K562 (cell line): Measurements from ENCODE around the gene BCAS1. TPM values are rescaled to one million over a fixed set of nuclear protein-coding genes. Genes with fewer than 3 reads are reported as not detected.

Experiments
- ATAC-seq: fragments of 200-7000 bp; cut with Tn5 transposase; 3 replicates; pipeline ENCODE4 v1.9.1; 2020; ENCODE audit warnings: moderate library complexity
- BruUV-seq: library from RNA; stranded (reverse); fragments of 400-500 nt; replicated peaks from 2 replicates; lab custom pipeline; 2021; lab: Mats Ljungman, UMichigan
- CTCF ChIA-PET: fragments of 300-600 bp; formaldehyde crosslinking; extraction: SDS; loops from one replicate; lab custom pipeline; 2021; ENCODE audit warnings: low intra/inter-chr PET ratio; lab: Yijun Ruan, JAX
- POLR2A ChIA-PET: fragments of 300-600, 350-650 bp; sonication (Branson Sonifier 250); formaldehyde crosslinking; extraction: SDS; loops from one replicate; lab custom pipeline; 2021; ENCODE audit warnings: antibody characterized with exemption, inconsistent platforms; lab: Yijun Ruan, JAX
- DNase-seq, 4 experiments: peaks; one replicate each; pipeline versions ENCODE4 v3.0.0 to v3.0.0-alpha.2; 2011 to 2018; ENCODE audit warnings: low spot score in 3 of 4, mixed read lengths in 3 of 4; ENCODE audit errors: extremely low read depth in 1 of 4
- FAIRE-seq: peaks from 2 replicates; lab custom pipeline; 2011; peaks lifted over from hg19 to GRCh38; lab: Jason Lieb, UNC
- H2AFZ ChIP-seq: 2 replicates; pipeline ENCODE4 v1.6.0; 2011; ENCODE audit warnings: low read depth, low read length, control low read depth, inconsistent platforms
- H3K27ac ChIP-seq: fragments of 200-600 bp; 3 replicates; pipeline ENCODE4 v1.8.0; 2011; ENCODE audit warnings: low read depth, mild to moderate bottlenecking, control low read depth, inconsistent platforms, low read length, moderate library complexity, mixed read lengths; ENCODE audit errors: extremely low read depth
- H3K27me3 ChIP-seq, 2 experiments: fragments of 300-600 bp in 1 of 2; 2 replicates in 1 of 2; 3 replicates in 1 of 2; pipeline versions ENCODE4 v1.6.0 to v1.8.0; 2011; ENCODE audit warnings: inconsistent platforms in 2 of 2, low read length in 2 of 2, mild to moderate bottlenecking in 1 of 2, mixed read lengths in 1 of 2, moderate library complexity in 1 of 2; ENCODE audit not compliant: control insufficient read depth in 2 of 2, insufficient read depth in 2 of 2
- H3K36me3 ChIP-seq: fragments of 300-600 bp; 3 replicates; pipeline ENCODE4 v1.8.0; 2011; ENCODE audit warnings: mild to moderate bottlenecking, low read length, inconsistent platforms; ENCODE audit not compliant: control insufficient read depth, insufficient read depth
- H3K4me1 ChIP-seq, 2 experiments: fragments of 200-600 bp in 1 of 2; replicated peaks in 1 of 2; 2 replicates in 1 of 2; 3 replicates in 1 of 2; pipeline versions ENCODE4 v1.5.1 to v1.8.0; 2011; ENCODE audit warnings: inconsistent platforms in 2 of 2, low read length in 2 of 2, mild to moderate bottlenecking in 1 of 2, mixed read lengths in 1 of 2, moderate library complexity in 1 of 2; ENCODE audit not compliant: control insufficient read depth in 2 of 2, insufficient read depth in 2 of 2
- H3K4me2 ChIP-seq: 2 replicates; pipeline ENCODE4 v1.6.1; 2011; ENCODE audit warnings: low read length, control low read depth, inconsistent platforms, mixed read lengths; ENCODE audit not compliant: insufficient read depth
- H3K4me3 ChIP-seq: fragments of 200-600 bp; sonication (generic), shearing (Covaris generic); 2 replicates; pipeline ENCODE4 v1.5.1; 2016; ENCODE audit warnings: control low read depth, inconsistent platforms
- H3K79me2 ChIP-seq: fragments of 200-600 bp; 3 replicates; pipeline ENCODE4 v1.8.0; 2011; ENCODE audit warnings: low read length, inconsistent platforms; ENCODE audit not compliant: control insufficient read depth, insufficient read depth
- H3K9ac ChIP-seq, 2 experiments: 2 replicates each; pipeline versions ENCODE4 v1.6.0 to v1.6.1; 2011; ENCODE audit warnings: low read depth in 2 of 2, low read length in 2 of 2, control low read depth in 1 of 2, inconsistent platforms in 1 of 2, mild to moderate bottlenecking in 1 of 2, mixed read lengths in 1 of 2; ENCODE audit not compliant: insufficient read depth in 1 of 2
- H3K9me1 ChIP-seq: one replicate; pipeline ENCODE4 v1.6.0; 2011; ENCODE audit warnings: inconsistent platforms, mild to moderate bottlenecking, low read length, moderate library complexity; ENCODE audit not compliant: control insufficient read depth, insufficient read depth
- H3K9me3 ChIP-seq: replicated peaks from 2 replicates; pipeline ENCODE4 v1.5.1; 2011; ENCODE audit warnings: low read depth, low read length, inconsistent platforms; ENCODE audit not compliant: control insufficient read depth, insufficient read depth
- H4K20me1 ChIP-seq: replicated peaks from 2 replicates; pipeline ENCODE4 v1.6.1; 2011; ENCODE audit warnings: low read length, inconsistent platforms, mixed read lengths; ENCODE audit not compliant: control insufficient read depth, insufficient read depth
- GATA2 ChIP-seq: sonication (generic); formaldehyde crosslinking; IDR thresholded peaks from 2 replicates; pipeline ENCODE4 v1.4.0; 2020; ENCODE audit warnings: mild to moderate bottlenecking, missing genetic modification reagents
- ILF3 ChIP-seq: fragments of 450-650 bp; IDR thresholded peaks from 2 replicates; pipeline ENCODE4 v1.6.1; 2018; ENCODE audit warnings: antibody characterized with exemption, mild to moderate bottlenecking, moderate library complexity, borderline replicate concordance
- WGBS: fragments of 100-300 bp; shearing (Covaris generic); methylation state at CpG from one replicate; pipeline ENCODE4 v1.1.6; 2016; ENCODE audit warnings: low coverage, mixed read lengths; ENCODE audit not compliant: insufficient coverage; ENCODE audit errors: missing lambda C conversion rate; 5-methylcytosine and 5-hydroxymethylcytosine counted together
- in situ Hi-C: fragments of 300-500 bp; cut with MboI; formaldehyde crosslinking; loops from 4 replicates; pipeline ENCODE4 v1.15.0; 2018; ENCODE audit warnings: inconsistent platforms, mixed read lengths
- intact Hi-C: fragments of 100-400 bp; cut with micrococcal nuclease; formaldehyde crosslinking; loops from 2 replicates; pipeline ENCODE4 v1.14.2; 2022
- polyA plus RNA-seq, 8 experiments: library from polyadenylated mRNA; depleted of rRNA in 4 of 8; stranded (reverse) in 5 of 8; unstranded in 3 of 8; fragments of >200 nt; fragmentation: Nextera tagmentation in 2 of 8; fragmentation: Illumina TruSeq in 1 of 8; extraction: Ambion mirVana in 2 of 8; extraction: Trizol in 1 of 8; gene quantifications; 2 replicates each; pipeline versions ENCODE4 v1.2.1 to v1.2.3, GENCODE V29; 2011 to 2014; ENCODE audit warnings: inconsistent platforms in 1 of 8, missing spikeins in 1 of 8
- total RNA-seq, 7 experiments: library from RNA; depleted of rRNA in 6 of 7; stranded (reverse); fragments of >200 nt in 6 of 7; fragmentation: Illumina TruSeq in 2 of 7; extraction: Trizol in 2 of 7; gene quantifications; 2 replicates each; pipeline versions ENCODE4 v1.2.1 to v1.2.3, GENCODE V29; 2011 to 2021; ENCODE audit warnings: low replicate concordance in 1 of 7
- TF ChIP-seq, protein P1 (sequence below), 3 experiments: fragments of 200-800 bp in 1 of 3; fragments of 250-450 bp in 1 of 3; fragments of 450-650 bp in 1 of 3; sonication (Bioruptor Pico) in 1 of 3; sonication (Bioruptor generic) in 1 of 3; formaldehyde crosslinking in 1 of 3; IDR thresholded peaks; 2 replicates each; pipeline versions ENCODE4 v1.6.1 to v1.8.0; 2016 to 2022; ENCODE audit warnings: mild to moderate bottlenecking in 2 of 3, missing genetic modification characterization in 2 of 3, missing compliant biosample characterization in 1 of 3, moderate library complexity in 1 of 3

BCAS1 gene
- total and polyA plus RNA-seq, 9 of the 15 experiments (the other 6 are each of a cell fraction or from before 2014, with no cell fraction given), result 0.18 to 2.3 (median 0.93) TPM

DNA sequence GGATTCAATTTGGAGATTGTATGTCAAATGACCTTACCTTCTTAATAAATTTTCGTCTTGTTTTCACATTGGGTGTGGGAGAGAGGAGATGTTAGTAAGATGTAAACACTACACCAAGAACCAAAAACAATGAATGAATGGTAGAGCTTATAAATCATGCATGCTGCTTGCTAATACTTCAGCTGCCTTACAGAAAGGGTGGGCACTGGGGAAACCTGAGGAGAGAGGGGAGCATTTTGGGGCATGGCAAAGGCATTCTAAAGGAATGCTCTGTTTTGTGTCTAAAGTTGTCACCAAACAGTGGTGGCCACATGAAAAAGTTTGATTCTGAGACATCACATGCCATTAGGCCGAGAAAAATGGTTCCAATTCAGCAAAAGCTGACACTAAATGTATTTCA lies 80.4 kb downstream of the BCAS1 start:
- intact Hi-C loops, result no loop called here
- TF ChIP-seq, protein P1, sequence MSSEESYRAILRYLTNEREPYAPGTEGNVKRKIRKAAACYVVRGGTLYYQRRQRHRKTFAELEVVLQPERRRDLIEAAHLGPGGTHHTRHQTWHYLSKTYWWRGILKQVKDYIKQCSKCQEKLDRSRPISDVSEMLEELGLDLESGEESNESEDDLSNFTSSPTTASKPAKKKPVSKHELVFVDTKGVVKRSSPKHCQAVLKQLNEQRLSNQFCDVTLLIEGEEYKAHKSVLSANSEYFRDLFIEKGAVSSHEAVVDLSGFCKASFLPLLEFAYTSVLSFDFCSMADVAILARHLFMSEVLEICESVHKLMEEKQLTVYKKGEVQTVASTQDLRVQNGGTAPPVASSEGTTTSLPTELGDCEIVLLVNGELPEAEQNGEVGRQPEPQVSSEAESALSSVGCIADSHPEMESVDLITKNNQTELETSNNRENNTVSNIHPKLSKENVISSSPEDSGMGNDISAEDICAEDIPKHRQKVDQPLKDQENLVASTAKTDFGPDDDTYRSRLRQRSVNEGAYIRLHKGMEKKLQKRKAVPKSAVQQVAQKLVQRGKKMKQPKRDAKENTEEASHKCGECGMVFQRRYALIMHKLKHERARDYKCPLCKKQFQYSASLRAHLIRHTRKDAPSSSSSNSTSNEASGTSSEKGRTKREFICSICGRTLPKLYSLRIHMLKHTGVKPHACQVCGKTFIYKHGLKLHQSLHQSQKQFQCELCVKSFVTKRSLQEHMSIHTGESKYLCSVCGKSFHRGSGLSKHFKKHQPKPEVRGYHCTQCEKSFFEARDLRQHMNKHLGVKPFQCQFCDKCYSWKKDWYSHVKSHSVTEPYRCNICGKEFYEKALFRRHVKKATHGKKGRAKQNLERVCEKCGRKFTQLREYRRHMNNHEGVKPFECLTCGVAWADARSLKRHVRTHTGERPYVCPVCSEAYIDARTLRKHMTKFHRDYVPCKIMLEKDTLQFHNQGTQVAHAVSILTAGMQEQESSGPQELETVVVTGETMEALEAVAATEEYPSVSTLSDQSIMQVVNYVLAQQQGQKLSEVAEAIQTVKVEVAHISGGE (CRISPR knock-in tag; IDR thresholded peaks at IDR 0.05), result peak in 1 of 3 experiments; percentile 92; a peak in 2 of 6 replicates
- TF ChIP-seq GATA2 (no peak), ILF3 (no peak)
- ATAC-seq, result no peak
- DNase-seq, result no peak
- Histone ChIP-seq H3K9me3 (no peaks in the 10 kb centered on the region), H4K20me1 (no peaks in the 10 kb centered on the region), H3K27me3 (peaks cover 5 to 10% of the 10 kb centered on the region in 2 experiments; a peak in 3 of 5 replicates), H3K4me2 (no peak overlapping the region), H3K79me2 (no peaks in the 10 kb centered on the region), H3K36me3 (no peaks in the 10 kb centered on the region), H3K9ac (no peak overlapping the region), H2AFZ (no peak overlapping the region), H3K4me1 (no peaks in the 10 kb centered on the region), H3K27ac (no peak overlapping the region), H3K9me1 (no peaks in the 10 kb centered on the region), H3K4me3 (no peak overlapping the region)
- BruUV-seq, result no TSS peak
- 0% methylated on average over 2 of the region's 2 CpGs for WGBS
- POLR2A ChIA-PET, result no interaction called here
- CTCF ChIA-PET, result no interaction called here
- in situ Hi-C loops, result no loop called here
- FAIRE-seq, result no peak
